ENCODE measurements around the gene FAXDC2.
A peak's percentile ranks its signal among the peaks of the same experiment; 100 is the strongest.
"Not testable (repeated sequence)": the region's sequence is repeated elsewhere in the genome, so short reads cannot be mapped to it uniquely, and the experiment has no call there.

FAXDC2 gene

DNA sequence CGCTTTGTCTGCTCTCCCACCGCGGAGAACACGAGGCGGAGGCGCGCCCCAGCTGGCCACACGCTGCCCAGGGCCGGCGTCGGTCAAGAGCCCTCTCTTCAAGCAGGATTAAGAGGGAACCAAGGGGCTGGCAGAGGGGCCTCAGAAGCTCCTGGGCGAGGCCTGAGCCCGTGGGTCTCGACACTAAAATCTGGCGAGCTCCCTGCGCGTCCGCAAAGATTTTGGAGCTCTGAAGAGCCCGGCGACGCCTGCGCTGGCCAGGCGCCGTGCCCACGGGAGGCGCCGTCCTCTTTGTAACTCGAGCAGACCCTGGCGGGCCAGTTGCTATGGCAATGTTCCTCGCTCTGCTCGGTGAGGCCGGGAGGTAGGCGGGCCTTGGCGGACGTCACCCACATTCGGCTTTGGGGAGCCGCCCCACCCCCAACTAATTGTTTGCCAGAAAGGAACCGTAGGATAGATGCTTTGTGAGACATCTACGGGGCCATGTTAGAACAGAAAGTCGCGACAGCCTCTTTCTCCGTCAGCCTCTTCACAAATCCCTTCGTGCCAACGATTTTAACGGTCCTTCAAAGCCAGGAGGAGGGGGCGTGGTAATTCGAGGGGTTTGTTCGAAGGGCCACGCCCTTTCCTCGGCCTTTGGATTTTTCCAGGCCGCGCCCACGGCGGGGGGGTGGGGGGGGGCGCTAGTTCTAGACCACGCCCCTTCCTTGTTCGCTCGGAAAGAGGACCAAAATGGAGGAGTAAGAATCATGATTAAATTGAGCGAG lies 7.3 kb upstream of the FAXDC2 start:
- intact Hi-C loops (cut with micrococcal nuclease) = loop anchor here (1.0 to 5.0 kb wide), 4 partner anchors 35 to 175 kb away; partner anchors contain the start of genes GEMIN5 and LARP1
- H3K9me3 Mint-ChIP-seq = no peaks in the 10 kb centered on the region
- no peaks in the 10 kb centered on the region for H3K27me3 Mint-ChIP-seq
- peaks cover 32% of the 10 kb centered on the region for H3K36me3 Mint-ChIP-seq (ENCODE audit: low read depth)
- peak overlapping the region; percentile 98 for H3K27ac Mint-ChIP-seq
- peaks cover 42% of the 10 kb centered on the region for H3K4me1 Mint-ChIP-seq (ENCODE audit: low read depth)
- peak overlapping the region; percentile 99 for H3K4me3 Mint-ChIP-seq

DNA sequence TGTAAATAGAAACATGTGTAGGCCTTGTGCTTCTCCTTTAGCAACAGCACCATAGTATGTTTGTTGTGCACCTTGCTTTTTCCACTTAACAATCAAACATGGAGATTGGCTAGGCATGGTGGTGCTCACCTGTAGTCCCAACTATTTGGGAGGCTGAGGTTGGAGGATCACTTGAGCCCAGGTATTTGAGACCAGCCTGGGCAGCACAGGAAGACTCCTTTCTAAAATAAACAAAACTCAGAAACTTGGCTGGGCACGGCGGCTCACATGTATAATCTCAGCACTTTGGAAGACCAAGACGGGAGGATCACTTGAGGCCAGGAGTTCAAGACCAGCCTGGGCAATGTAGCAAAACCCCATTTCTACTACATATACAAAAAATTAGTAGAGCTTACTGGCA lies 948 bp upstream of the FAXDC2 start:
- Mint-ChIP-seq H3K27me3 (no peaks in the 10 kb centered on the region), H3K9me3 (no peaks in the 10 kb centered on the region), H3K4me1 (ENCODE audit: low read depth) (peaks cover 27% of the 10 kb centered on the region), H3K36me3 (ENCODE audit: low read depth) (no peaks in the 10 kb centered on the region), H3K4me3 (no peak overlapping the region), H3K27ac (peak overlapping the region; percentile 80)
- intact Hi-C loops (cut with micrococcal nuclease) = no loop called here

DNA sequence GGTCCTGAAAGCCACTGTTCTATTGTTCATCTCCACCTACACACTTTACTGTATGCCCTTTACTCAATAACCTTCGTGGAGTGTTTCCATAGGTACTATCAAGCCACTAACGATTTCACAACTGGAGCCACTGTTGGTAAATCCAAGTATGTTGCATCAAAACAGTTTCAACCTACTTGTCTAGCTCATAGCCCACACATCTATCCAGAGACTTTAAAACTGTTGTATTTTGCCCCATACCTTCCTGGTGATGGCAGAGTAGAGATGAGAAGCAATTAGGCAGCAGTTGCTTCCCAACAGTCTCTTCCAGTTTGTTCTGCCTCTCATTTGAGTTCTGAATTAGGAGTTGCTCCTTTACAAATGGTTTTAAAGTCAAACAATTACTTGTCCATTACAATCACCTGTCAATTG lies 607 bp downstream of the FAXDC2 start:
- intact Hi-C loops (cut with micrococcal nuclease) = no loop called here
- H3K9me3 Mint-ChIP-seq = no peaks in the 10 kb centered on the region
- peaks cover 6% of the 10 kb centered on the region for H3K36me3 Mint-ChIP-seq (ENCODE audit: low read depth)
- peak overlapping the region; percentile 84 for H3K4me3 Mint-ChIP-seq
- no peaks in the 10 kb centered on the region for H3K27me3 Mint-ChIP-seq
- H3K4me1 Mint-ChIP-seq (ENCODE audit: low read depth) = peaks cover 27% of the 10 kb centered on the region
- peak overlapping the region; percentile 80 for H3K27ac Mint-ChIP-seq

DNA sequence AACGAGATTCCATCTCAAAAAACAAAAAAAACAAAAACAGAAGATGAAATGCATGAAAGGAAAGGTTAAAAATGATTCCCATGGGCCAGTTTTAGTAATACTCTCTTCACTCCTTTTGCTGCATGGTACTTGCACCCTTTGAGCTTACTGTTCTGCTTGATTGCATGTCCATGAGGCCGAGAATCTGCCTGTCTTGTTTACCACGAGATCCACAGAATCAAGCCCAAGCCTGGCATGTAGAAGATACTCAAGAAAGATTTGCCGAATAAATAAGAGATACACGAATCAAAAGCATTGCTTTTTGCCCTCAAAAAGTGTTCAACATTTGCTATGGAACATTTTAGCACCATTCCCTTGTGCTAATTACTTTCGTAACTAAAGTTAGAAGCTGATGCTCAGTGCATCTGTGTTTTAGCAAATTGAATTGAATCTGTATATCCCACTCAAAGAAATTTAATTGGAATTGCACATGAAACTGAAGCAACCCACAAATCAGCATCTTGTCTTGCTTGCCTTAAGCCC lies 1.1 kb downstream of the FAXDC2 start:
- Mint-ChIP-seq H3K27ac (peak overlapping the region; percentile 34), H3K9me3 (no peaks in the 10 kb centered on the region), H3K4me3 (no peak overlapping the region), H3K27me3 (no peaks in the 10 kb centered on the region), H3K4me1 (ENCODE audit: low read depth) (peaks cover 27% of the 10 kb centered on the region), H3K36me3 (ENCODE audit: low read depth) (peaks cover 6% of the 10 kb centered on the region)
- intact Hi-C loops (cut with micrococcal nuclease) = no loop called here

DNA sequence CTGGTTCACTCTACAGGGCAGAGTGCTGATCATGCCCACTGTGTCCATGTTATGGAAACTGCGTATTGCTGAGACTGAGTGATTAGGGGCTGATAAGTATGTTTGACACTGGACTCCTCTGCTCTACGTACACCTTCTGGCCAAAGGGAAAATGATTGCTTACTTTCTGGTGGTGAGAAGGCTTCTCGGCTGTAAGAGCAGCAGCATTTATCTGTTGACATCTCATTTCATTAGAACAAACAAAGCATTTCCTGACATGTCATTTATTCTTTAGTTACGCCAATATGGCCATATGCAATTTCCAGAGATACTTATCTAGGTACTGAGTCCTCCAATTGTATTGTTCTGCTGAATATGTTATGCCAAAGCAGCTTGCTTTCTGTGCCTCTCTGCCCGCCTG lies 5.6 kb downstream of the FAXDC2 start:
- H3K4me1 Mint-ChIP-seq (ENCODE audit: low read depth) = peaks cover 29% of the 10 kb centered on the region
- no peaks in the 10 kb centered on the region for H3K27me3 Mint-ChIP-seq
- H3K4me3 Mint-ChIP-seq = no peak overlapping the region
- H3K27ac Mint-ChIP-seq = no peak overlapping the region
- no peaks in the 10 kb centered on the region for H3K9me3 Mint-ChIP-seq
- peaks cover 6% of the 10 kb centered on the region for H3K36me3 Mint-ChIP-seq (ENCODE audit: low read depth)
- intact Hi-C loops (cut with micrococcal nuclease) = no loop called here

DNA sequence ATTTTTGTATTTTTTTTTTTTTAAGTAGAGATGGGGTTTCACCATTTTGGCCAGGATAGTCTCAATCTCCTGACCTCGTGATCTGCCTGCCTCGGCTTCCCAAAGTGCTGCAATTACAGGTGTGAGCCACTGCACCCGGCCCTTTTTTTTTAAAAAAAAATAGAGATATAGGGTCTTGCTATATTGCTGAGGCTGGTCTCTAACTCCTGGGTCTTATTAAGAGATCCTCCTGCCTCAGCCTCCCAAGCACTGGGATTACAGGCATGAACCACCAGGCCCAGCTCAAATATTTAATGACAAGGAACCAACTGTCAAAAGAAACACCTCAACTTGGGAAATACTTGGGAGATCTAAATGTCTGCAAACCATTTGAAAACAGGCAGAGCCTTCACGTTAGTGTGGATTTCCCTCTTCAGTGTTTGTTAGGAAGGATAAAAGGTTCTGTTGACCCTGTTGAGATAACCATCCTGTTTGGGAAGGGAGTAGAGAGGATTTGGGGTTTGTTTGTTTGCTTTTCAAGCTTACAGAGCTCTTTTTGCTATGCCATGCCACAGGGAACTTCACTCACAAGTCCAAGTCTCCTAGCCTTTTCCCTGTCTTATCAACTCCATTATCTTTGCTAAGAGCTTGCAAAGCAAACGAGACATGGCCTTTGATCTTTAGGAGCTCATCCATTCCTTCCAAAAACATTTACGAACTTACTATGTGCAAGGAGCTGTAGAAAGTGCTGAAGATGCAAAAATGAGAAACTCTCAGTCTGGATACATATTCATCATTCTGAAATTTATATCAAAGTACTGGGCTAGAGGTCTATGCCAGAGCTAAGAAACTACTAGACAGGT lies 7.5 kb downstream of the FAXDC2 start:
- intact Hi-C loops (cut with micrococcal nuclease) = no loop called here
- Mint-ChIP-seq H3K27ac (no peak overlapping the region), H3K4me3 (no peak overlapping the region), H3K27me3 (no peaks in the 10 kb centered on the region), H3K36me3 (ENCODE audit: low read depth) (peaks cover 20% of the 10 kb centered on the region), H3K9me3 (no peaks in the 10 kb centered on the region), H3K4me1 (ENCODE audit: low read depth) (peaks cover 18% of the 10 kb centered on the region)

DNA sequence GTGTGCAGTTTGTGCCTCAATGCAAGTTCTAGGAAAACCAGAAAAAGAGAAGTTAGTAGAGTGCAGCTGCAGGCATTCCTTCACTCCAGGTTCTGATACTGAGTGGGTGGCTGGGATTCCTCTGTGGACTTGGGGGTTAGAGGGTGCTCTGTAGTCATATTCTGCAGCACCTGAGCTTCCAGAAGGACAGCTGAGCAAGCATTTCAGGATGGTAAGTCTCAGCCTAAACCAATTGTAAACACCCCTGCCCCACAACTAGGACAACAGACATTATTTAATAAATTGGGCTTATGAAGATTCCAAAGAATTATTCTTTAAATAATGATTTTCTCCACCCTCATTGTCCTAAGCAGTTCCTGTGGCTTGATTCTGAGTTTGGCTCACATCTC lies 9.1 kb downstream of the FAXDC2 start:
- Mint-ChIP-seq H3K27ac (peak overlapping the region; percentile 81), H3K4me1 (ENCODE audit: low read depth) (peaks cover 18% of the 10 kb centered on the region), H3K36me3 (ENCODE audit: low read depth) (peaks cover 33% of the 10 kb centered on the region), H3K4me3 (no peak overlapping the region), H3K27me3 (no peaks in the 10 kb centered on the region), H3K9me3 (no peaks in the 10 kb centered on the region)
- intact Hi-C loops (cut with micrococcal nuclease) = no loop called here

DNA sequence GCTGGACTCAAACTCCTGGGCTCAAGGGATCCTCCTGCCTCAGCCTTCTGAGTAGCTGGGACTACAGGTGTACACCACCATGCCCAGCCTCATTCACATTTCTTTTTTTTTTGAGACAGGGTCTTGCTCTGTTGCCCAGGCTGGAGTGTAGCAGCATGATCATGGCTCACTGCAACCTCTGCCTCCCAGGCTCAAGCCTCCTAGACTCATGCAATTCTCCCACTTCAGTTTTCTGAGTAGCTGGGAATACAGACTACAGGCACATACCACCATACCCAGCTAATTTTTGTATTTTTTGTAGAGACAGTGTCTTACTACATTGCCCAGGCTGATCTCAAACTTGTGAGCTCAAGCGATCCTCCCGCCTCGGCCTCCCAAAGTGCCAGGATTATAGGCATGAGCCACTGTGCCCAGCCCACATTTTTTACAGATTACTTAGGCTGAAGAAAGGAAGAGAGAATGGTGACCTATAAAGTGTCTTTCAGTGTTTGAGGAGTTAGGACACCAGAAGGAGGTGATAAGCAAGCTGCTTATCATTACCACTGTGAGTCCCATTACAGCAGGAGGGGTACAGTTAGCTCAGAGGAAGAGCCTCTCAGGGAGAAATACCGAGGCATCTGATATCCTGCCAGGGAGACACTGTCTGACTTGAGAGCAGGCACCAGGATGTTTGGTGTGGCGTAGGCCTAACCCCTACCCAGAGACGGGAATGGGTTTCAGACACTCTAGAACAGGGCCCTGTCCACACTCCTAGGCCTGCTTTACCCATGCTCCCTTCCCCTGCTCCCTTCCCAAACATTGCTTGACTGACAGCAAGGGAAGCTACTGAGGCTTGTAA lies 9.7 kb downstream of the FAXDC2 start:
- Mint-ChIP-seq H3K4me3 (no peak overlapping the region), H3K4me1 (ENCODE audit: low read depth) (peaks cover 18% of the 10 kb centered on the region), H3K27me3 (no peaks in the 10 kb centered on the region), H3K36me3 (ENCODE audit: low read depth) (peaks cover 36% of the 10 kb centered on the region), H3K9me3 (no peaks in the 10 kb centered on the region), H3K27ac (peak overlapping the region; percentile 81)
- intact Hi-C loops (cut with micrococcal nuclease) = no loop called here

DNA sequence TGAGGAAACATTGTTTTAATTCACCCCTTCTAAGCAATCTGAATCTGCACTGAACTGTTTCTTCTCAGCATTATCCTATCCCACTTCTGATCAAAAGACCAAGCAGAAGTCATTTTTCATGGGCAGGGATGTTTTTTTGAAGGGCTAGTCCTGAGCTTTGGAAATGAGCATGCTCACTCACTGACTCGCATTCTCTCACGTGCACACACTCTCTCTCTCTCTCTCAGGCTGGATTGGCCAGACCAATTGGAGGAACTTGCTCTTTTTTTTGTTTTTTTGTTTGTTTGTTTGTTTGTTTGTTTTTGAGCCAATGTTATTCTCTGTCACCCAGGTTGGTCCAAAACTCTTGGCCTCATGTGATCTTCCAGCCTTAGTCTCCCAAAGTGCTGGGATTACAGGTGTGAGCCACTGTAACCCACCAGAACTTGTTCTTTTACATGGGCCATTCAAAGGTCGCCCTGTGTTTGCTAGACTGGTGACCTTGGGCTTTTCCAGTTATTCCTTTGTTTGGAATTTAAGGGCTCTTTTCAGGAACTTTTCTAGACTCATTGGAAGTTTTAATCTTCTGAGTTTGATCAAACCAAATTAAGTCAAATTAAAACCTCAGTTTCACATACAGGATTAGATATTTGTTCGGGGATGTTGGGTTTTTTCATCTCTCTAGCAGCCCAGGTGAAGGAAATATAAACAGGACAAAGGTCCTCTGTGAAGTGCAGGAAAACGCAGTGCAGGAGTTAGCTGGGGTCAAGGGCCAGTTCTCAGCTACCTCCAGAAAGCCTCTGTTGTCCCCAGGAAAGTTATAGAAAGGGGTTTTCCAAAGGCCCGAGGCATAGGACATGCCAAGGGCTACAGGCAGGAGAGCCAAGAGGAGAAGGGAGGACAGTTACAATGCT lies 13.1 kb downstream of the FAXDC2 start:
- Mint-ChIP-seq H3K36me3 (ENCODE audit: low read depth) (peaks cover 45% of the 10 kb centered on the region), H3K27ac (no peak overlapping the region), H3K27me3 (no peaks in the 10 kb centered on the region), H3K4me1 (ENCODE audit: low read depth) (peaks cover 24% of the 10 kb centered on the region), H3K4me3 (no peak overlapping the region), H3K9me3 (no peaks in the 10 kb centered on the region)
- intact Hi-C loops (cut with micrococcal nuclease) = no loop called here

DNA sequence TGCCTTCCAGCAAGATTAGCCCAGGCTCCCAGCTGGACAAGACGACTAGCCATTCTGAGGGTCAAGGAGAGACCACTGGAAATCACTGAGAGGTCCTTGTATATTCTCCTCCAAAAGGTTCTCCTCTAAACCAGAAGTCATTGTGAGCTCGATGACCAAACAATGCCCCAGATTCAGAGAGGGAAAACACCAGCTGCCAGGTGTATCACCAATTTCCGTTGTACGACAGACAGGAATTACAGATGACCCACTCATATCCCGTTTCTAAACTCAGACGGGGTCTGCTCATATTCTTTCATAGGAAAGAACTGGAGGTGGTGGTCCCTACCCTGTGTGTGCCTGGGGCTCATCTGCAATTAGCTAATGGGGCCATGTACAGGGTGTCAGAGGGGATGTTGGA lies 14.2 kb downstream of the FAXDC2 start:
- intact Hi-C loops (cut with micrococcal nuclease) = no loop called here
- Mint-ChIP-seq H3K27ac (no peak overlapping the region), H3K36me3 (ENCODE audit: low read depth) (peaks cover 54% of the 10 kb centered on the region), H3K4me1 (ENCODE audit: low read depth) (peaks cover 16% of the 10 kb centered on the region), H3K4me3 (no peak overlapping the region), H3K27me3 (no peaks in the 10 kb centered on the region), H3K9me3 (no peaks in the 10 kb centered on the region)

DNA sequence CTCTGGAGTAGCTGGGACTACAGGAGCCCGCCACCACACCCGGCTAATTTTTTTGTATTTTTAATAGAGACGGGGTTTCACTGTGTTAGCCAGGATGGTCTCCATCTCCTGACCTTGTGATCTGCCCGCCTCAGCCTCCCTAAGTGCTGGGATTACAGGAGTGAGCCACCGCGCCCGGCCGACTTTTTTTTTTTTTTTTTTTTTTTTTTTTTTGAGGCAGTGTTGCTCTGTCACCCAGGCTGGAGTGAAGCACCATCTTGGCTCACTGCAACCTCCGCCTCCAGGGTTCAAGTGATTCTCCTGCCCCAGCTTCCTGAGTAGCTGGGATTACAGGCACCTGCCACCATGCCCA lies 14.7 kb downstream of the FAXDC2 start:
- H3K27me3 Mint-ChIP-seq; H3K9me3 Mint-ChIP-seq; H3K27ac Mint-ChIP-seq; H3K4me3 Mint-ChIP-seq; intact Hi-C loops (cut with micrococcal nuclease): not testable (repeated sequence)
- peaks cover 57% of the 10 kb centered on the region for H3K36me3 Mint-ChIP-seq (ENCODE audit: low read depth)
- peaks cover 11% of the 10 kb centered on the region for H3K4me1 Mint-ChIP-seq (ENCODE audit: low read depth)

DNA sequence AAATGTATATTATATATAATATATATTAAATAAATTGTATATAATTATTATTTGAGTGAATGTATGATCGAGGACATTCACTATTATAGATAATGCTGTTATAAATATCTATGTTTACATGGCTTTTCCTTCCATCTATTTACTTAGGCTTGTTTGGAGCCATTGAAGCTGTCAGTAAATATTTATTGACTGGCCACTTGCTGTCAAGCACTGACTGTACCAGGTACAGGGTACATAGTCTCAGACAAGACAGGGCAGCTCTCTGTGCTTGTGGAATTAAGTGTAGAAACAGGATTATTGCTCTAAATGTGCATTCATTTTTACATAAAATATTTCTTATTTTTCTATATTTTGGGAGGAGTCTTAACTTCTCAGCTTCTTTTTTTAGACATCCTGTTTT lies 16.4 kb downstream of the FAXDC2 start:
- Mint-ChIP-seq H3K9me3 (no peaks in the 10 kb centered on the region), H3K36me3 (ENCODE audit: low read depth) (peaks cover 67% of the 10 kb centered on the region), H3K27me3 (no peaks in the 10 kb centered on the region), H3K4me1 (ENCODE audit: low read depth) (peaks cover 17% of the 10 kb centered on the region), H3K4me3 (no peak overlapping the region), H3K27ac (no peak overlapping the region)
- intact Hi-C loops (cut with micrococcal nuclease) = no loop called here

DNA sequence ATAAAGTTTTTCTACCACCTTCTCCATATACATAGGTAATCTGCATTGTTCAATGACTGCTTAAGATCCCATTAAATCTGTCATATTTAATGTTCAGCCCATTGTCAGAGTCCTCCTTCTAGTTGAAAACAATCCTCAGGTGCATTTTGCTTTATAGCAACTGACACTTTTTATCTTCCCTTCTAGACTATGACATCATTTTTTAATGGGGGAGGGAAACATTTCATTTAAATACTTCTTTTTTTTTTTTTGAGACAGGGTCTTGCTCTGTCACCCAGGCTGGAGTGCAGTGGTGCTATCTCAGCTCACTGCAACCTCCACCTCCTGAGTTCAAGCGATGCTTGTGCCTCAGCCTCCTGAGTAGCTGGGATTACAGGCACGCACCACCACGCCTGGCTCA lies 17.6 kb downstream of the FAXDC2 start:
- H3K9me3 Mint-ChIP-seq; H3K27ac Mint-ChIP-seq; H3K4me3 Mint-ChIP-seq; H3K27me3 Mint-ChIP-seq; intact Hi-C loops (cut with micrococcal nuclease): not testable (repeated sequence)
- peaks cover 17% of the 10 kb centered on the region for H3K4me1 Mint-ChIP-seq (ENCODE audit: low read depth)
- H3K36me3 Mint-ChIP-seq (ENCODE audit: low read depth) = peaks cover 64% of the 10 kb centered on the region
